Measurements from ENCODE around the gene APOA5.

Gene APOA5

GRCh38 chr11:116778556-116778955 is 13.1 kb downstream of the APOA5 start:
- Histone ChIP-seq H3K4me1 (no peaks in the 10 kb centered on the region), H3K4me3 (ENCODE audit: low read depth, low read length) (no peak overlapping the region), H3K9me3 (no peaks in the 10 kb centered on the region), H3K36me3 (peaks cover 37% of the 10 kb centered on the region), H3K27me3 (no peaks in the 10 kb centered on the region)
- TF ChIP-seq, protein P1, sequence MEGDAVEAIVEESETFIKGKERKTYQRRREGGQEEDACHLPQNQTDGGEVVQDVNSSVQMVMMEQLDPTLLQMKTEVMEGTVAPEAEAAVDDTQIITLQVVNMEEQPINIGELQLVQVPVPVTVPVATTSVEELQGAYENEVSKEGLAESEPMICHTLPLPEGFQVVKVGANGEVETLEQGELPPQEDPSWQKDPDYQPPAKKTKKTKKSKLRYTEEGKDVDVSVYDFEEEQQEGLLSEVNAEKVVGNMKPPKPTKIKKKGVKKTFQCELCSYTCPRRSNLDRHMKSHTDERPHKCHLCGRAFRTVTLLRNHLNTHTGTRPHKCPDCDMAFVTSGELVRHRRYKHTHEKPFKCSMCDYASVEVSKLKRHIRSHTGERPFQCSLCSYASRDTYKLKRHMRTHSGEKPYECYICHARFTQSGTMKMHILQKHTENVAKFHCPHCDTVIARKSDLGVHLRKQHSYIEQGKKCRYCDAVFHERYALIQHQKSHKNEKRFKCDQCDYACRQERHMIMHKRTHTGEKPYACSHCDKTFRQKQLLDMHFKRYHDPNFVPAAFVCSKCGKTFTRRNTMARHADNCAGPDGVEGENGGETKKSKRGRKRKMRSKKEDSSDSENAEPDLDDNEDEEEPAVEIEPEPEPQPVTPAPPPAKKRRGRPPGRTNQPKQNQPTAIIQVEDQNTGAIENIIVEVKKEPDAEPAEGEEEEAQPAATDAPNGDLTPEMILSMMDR (IDR thresholded peaks at IDR 0.05; ENCODE audit: low read depth, low read length): no peak
- DNase-seq: no peak

GRCh38 chr11:116777056-116777455 is 14.6 kb downstream of the APOA5 start:
- peaks cover 30% of the 10 kb centered on the region for H3K36me3 ChIP-seq
- H3K4me1 ChIP-seq: no peaks in the 10 kb centered on the region
- TF ChIP-seq, protein P1 (IDR thresholded peaks at IDR 0.05; ENCODE audit: low read depth, low read length): no peak
- DNase-seq: no peak
- H3K4me3 ChIP-seq (ENCODE audit: low read depth, low read length): no peak overlapping the region
- no peaks in the 10 kb centered on the region for H3K27me3 ChIP-seq
- no peaks in the 10 kb centered on the region for H3K9me3 ChIP-seq

GRCh38 chr11:116776522-116776984 is 15.1 kb downstream of the APOA5 start:
- DNase-seq: no peak
- Histone ChIP-seq H3K4me3 (ENCODE audit: low read depth, low read length) (no peak overlapping the region), H3K9me3 (no peaks in the 10 kb centered on the region), H3K27me3 (no peaks in the 10 kb centered on the region), H3K36me3 (peaks cover 29% of the 10 kb centered on the region), H3K4me1 (no peaks in the 10 kb centered on the region)
- TF ChIP-seq, protein P1 (IDR thresholded peaks at IDR 0.05; ENCODE audit: low read depth, low read length): no peak

DNA sequence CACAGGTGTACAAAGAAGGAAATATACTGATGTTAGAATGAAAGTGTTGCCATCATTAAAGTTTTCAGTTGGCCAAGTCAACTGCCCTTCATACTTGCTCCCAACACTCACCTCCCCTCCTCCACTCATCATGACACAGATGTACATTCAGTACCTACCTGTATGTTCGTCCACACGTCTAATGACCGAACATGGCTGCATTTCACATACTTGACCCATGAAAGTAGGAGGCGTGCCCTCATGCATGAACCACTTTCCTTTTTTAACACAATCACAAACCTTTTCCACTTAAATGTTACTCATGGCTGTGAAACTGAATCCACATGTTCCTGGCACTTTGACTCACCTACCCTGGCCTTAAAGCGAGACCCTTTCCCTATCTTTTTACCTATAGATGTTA is 15.7 kb downstream of the APOA5 start:
- Histone ChIP-seq H3K9me3 (no peaks in the 10 kb centered on the region), H3K36me3 (peaks cover 25% of the 10 kb centered on the region), H3K4me1 (no peaks in the 10 kb centered on the region), H3K27me3 (no peaks in the 10 kb centered on the region), H3K4me3 (ENCODE audit: low read depth, low read length) (no peak overlapping the region)
- TF ChIP-seq, protein P1 (IDR thresholded peaks at IDR 0.05; ENCODE audit: low read depth, low read length): no peak
- no peak for DNase-seq

DNA sequence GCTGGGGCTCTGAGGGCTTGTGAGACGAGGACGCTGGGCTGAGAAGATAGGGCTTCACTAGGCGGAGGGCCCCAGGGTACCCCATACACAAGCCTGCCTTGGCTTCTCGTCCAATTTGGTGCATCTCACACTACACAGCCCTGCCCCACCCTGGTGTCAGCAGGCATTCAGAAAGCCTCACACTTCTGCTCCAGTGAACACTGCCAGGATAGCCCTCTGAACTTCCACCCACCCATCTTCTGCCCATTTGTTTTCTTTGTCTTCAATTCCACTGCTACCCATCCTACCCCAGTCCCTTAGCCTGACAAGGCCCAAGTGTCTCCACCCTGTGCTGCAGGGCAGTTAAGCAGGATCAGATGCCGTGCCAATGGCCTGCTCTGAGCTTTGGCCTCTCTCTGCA is 17.0 kb downstream of the APOA5 start:
- no peaks in the 10 kb centered on the region for H3K4me1 ChIP-seq
- TF ChIP-seq, protein P1 (IDR thresholded peaks at IDR 0.05; ENCODE audit: low read depth, low read length): no peak
- no peaks in the 10 kb centered on the region for H3K27me3 ChIP-seq
- DNase-seq: no peak
- H3K4me3 ChIP-seq (ENCODE audit: low read depth, low read length): no peak overlapping the region
- H3K36me3 ChIP-seq: peaks cover 21% of the 10 kb centered on the region
- no peaks in the 10 kb centered on the region for H3K9me3 ChIP-seq

GRCh38 chr11:116773203-116774097 is 18.2 kb downstream of the APOA5 start:
- TF ChIP-seq, protein P1 (IDR thresholded peaks at IDR 0.05; ENCODE audit: low read depth, low read length): no peak
- H3K36me3 ChIP-seq: peaks cover 15% of the 10 kb centered on the region
- no peaks in the 10 kb centered on the region for H3K4me1 ChIP-seq
- peak overlapping the region; percentile 80 for H3K4me3 ChIP-seq (ENCODE audit: low read depth, low read length)
- H3K9me3 ChIP-seq: no peaks in the 10 kb centered on the region
- H3K27me3 ChIP-seq: no peaks in the 10 kb centered on the region
- no peak for DNase-seq
